Body of pancreas (tissue), 4 donors: Measurements from ENCODE around the gene NGRN.

ENCODE experiments used
- CTCF ChIP-seq, 7 experiments: fragments of 450-650 bp in 4 of 7; fragments of 200-600 bp in 3 of 7; sonication (generic) in 3 of 7; IDR thresholded peaks; one replicate each; pipeline ENCODE4 v1.5.1; 2016 to 2019; ENCODE audit warnings: antibody characterized with exemption in 7 of 7
- POLR2A ChIP-seq, 3 donors: fragments of 450-650 bp; IDR thresholded peaks; one replicate each; pipeline ENCODE4 v1.6.1; 2016; ENCODE audit warnings: antibody characterized with exemption in 3 of 3, mild to moderate bottlenecking in 2 of 3

DNA sequence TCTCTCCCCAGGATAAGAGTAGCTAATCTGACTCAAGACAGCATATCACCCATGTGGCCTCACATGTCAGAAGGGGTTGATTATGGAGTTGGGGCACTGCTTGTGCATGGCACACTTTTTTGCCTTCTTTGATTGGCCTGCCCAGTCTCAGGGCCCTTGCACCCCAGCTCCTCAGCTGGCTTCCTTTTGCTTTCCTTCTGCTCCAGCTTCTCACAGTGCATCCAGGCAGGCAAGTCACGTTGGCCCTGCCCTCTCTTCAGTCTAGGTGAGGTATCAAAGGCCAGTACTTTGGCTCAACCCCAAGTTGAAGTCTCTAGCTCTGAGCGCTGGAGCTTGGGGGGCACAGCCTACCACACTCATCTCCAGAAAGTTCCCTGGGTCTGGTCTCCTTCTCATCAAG lies 42.2 kb downstream of the NGRN start:
- TF ChIP-seq POLR2A (IDR thresholded peaks at IDR 0.05) (no peak), CTCF (IDR thresholded peaks at IDR 0.05) (no peak)
